Measurements from ENCODE around the gene NOTCH4. TPM values are rescaled to one million over a fixed set of nuclear protein-coding genes. Genes with fewer than 3 reads are reported as not detected.

The NOTCH4 gene
- total and polyA plus RNA-seq, 9 of the 15 experiments (the other 6 are each of a cell fraction or from before 2014, with no cell fraction given): 0.24 to 4.3 (median 1.7) TPM

DNA sequence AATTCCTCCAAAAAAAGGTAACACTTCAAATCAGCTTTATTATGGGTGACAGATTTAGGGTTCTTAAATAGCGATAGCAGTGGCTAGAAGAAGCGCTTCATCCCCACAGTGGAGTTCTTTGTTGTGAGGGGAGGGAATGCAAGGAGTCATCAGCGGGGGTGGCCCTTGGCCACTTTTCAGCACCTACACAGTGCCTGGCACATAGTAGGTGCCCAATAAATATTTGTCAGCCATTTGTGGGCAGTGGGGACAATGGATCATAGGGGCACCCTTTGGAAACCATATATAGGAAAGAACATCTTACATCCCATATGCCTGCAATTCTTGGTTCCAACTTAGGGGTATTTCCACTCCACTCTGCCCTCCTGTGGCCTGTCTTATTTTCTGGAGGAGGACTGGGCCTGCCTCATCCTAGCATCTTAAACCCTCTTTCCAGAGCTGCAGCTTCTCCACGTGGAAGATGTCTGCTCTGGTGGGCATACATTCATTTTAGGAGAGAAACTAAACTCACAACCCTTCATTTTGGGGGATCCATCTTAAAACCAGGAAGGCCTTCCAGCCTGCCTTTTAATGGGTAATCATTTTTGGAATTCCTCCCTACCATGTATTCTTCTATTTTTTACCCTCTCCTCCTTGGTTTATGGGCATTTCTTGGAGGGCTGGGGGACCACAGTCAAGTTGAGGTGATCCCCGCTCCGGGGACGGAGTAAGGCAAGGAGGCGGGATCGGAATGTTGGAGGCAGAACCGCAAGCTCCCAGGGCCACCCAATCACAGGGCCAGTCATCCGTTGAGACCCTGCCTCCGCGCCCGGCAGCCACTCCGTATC, 28.8 kb downstream of the NOTCH4 start (continued):
- TF ChIP-seq, protein P1, sequence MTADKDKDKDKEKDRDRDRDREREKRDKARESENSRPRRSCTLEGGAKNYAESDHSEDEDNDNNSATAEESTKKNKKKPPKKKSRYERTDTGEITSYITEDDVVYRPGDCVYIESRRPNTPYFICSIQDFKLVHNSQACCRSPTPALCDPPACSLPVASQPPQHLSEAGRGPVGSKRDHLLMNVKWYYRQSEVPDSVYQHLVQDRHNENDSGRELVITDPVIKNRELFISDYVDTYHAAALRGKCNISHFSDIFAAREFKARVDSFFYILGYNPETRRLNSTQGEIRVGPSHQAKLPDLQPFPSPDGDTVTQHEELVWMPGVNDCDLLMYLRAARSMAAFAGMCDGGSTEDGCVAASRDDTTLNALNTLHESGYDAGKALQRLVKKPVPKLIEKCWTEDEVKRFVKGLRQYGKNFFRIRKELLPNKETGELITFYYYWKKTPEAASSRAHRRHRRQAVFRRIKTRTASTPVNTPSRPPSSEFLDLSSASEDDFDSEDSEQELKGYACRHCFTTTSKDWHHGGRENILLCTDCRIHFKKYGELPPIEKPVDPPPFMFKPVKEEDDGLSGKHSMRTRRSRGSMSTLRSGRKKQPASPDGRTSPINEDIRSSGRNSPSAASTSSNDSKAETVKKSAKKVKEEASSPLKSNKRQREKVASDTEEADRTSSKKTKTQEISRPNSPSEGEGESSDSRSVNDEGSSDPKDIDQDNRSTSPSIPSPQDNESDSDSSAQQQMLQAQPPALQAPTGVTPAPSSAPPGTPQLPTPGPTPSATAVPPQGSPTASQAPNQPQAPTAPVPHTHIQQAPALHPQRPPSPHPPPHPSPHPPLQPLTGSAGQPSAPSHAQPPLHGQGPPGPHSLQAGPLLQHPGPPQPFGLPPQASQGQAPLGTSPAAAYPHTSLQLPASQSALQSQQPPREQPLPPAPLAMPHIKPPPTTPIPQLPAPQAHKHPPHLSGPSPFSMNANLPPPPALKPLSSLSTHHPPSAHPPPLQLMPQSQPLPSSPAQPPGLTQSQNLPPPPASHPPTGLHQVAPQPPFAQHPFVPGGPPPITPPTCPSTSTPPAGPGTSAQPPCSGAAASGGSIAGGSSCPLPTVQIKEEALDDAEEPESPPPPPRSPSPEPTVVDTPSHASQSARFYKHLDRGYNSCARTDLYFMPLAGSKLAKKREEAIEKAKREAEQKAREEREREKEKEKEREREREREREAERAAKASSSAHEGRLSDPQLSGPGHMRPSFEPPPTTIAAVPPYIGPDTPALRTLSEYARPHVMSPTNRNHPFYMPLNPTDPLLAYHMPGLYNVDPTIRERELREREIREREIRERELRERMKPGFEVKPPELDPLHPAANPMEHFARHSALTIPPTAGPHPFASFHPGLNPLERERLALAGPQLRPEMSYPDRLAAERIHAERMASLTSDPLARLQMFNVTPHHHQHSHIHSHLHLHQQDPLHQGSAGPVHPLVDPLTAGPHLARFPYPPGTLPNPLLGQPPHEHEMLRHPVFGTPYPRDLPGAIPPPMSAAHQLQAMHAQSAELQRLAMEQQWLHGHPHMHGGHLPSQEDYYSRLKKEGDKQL (CRISPR knock-in tag; IDR thresholded peaks at IDR 0.05; ENCODE audit: borderline replicate concordance): no peak
- peak; percentile 66; the same call in 1 of the 2 replicates for TF ChIP-seq SMARCE1 (IDR thresholded peaks at IDR 0.05)
- no peak for TF ChIP-seq PCBP2 (IDR thresholded peaks at IDR 0.05; ENCODE audit: low read depth, low read length, poor library complexity, severe bottlenecking)
- peak; percentile 63 for TF ChIP-seq TBP (optimal IDR thresholded peaks at IDR 0.05; ENCODE audit: low read depth, low read length)
- no peak for TF ChIP-seq MAZ (CRISPR knock-in tag; conservative IDR thresholded peaks at IDR 0.05 in 1 of 2, IDR thresholded peaks at IDR 0.05 in 1 of 2)
- no peak for TF ChIP-seq TAF9B (IDR thresholded peaks at IDR 0.05; ENCODE audit: partially characterized antibody)
- TF ChIP-seq POLR2AphosphoS5 (IDR thresholded peaks at IDR 0.05; ENCODE audit: control insufficient read depth, insufficient read depth, low read depth, low read length): peak; percentile 34; the same call in 1 of the 2 replicates
- TF ChIP-seq, protein P2, sequence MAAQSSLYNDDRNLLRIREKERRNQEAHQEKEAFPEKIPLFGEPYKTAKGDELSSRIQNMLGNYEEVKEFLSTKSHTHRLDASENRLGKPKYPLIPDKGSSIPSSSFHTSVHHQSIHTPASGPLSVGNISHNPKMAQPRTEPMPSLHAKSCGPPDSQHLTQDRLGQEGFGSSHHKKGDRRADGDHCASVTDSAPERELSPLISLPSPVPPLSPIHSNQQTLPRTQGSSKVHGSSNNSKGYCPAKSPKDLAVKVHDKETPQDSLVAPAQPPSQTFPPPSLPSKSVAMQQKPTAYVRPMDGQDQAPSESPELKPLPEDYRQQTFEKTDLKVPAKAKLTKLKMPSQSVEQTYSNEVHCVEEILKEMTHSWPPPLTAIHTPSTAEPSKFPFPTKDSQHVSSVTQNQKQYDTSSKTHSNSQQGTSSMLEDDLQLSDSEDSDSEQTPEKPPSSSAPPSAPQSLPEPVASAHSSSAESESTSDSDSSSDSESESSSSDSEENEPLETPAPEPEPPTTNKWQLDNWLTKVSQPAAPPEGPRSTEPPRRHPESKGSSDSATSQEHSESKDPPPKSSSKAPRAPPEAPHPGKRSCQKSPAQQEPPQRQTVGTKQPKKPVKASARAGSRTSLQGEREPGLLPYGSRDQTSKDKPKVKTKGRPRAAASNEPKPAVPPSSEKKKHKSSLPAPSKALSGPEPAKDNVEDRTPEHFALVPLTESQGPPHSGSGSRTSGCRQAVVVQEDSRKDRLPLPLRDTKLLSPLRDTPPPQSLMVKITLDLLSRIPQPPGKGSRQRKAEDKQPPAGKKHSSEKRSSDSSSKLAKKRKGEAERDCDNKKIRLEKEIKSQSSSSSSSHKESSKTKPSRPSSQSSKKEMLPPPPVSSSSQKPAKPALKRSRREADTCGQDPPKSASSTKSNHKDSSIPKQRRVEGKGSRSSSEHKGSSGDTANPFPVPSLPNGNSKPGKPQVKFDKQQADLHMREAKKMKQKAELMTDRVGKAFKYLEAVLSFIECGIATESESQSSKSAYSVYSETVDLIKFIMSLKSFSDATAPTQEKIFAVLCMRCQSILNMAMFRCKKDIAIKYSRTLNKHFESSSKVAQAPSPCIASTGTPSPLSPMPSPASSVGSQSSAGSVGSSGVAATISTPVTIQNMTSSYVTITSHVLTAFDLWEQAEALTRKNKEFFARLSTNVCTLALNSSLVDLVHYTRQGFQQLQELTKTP (IDR thresholded peaks at IDR 0.05; ENCODE audit: low read depth in 1 of 2, partially characterized antibody in 2 of 2): peak in 1 of 2 experiments; percentile 61
- no peak for TF ChIP-seq ZNF239 (CRISPR knock-in tag; IDR thresholded peaks at IDR 0.05)
- no peak for TF ChIP-seq ZNF778 (CRISPR knock-in tag; IDR thresholded peaks at IDR 0.05)
- no peak for TF ChIP-seq SRSF7 (optimal IDR thresholded peaks at IDR 0.05; ENCODE audit: low read depth, low read length)
- no peak for TF ChIP-seq CREBBP (IDR thresholded peaks at IDR 0.05; ENCODE audit: low read depth, low read length)
- TF ChIP-seq JUND (IDR thresholded peaks at IDR 0.05; ENCODE audit: borderline replicate concordance, low read depth, low read length): no peak; the same call in 1 of the 2 replicates
- no peak for TF ChIP-seq JUND (tag; IDR thresholded peaks at IDR 0.05; ENCODE audit: borderline replicate concordance, low read depth, low read length)
- TF ChIP-seq SIN3A (IDR thresholded peaks at IDR 0.05; ENCODE audit: borderline replicate concordance in 2 of 2, control insufficient read depth in 1 of 2, low read depth in 2 of 2, low read length in 2 of 2): no peak
- TF ChIP-seq HEY1 (CRISPR knock-in tag; IDR thresholded peaks at IDR 0.05; ENCODE audit: borderline replicate concordance): no peak
- no peak for TF ChIP-seq PURB (CRISPR knock-in tag; IDR thresholded peaks at IDR 0.05; ENCODE audit: low read depth)

Data from K562 (cell line).